ENCODE measurements around the gene SFI1. TPM values are rescaled to one million over a fixed set of nuclear protein-coding genes. Genes with fewer than 3 reads are reported as not detected.
"Not testable (repeated sequence)": the region's sequence is repeated elsewhere in the genome, so short reads cannot be mapped to it uniquely, and the experiment has no call there.

Gene SFI1
- total RNA-seq, 1 experiment from 2014 or later, result 59.2 TPM

GRCh38 chr22:31532060-31532459 lies 35.7 kb downstream of the SFI1 start:
- no peak overlapping the region for H3K4me3 Mint-ChIP-seq (ENCODE audit: low read depth, unreplicated experiment)
- no peaks in the 10 kb centered on the region for H3K9me3 Mint-ChIP-seq (ENCODE audit: low read depth, unreplicated experiment)
- no peaks in the 10 kb centered on the region for H3K27me3 Mint-ChIP-seq (ENCODE audit: unreplicated experiment)
- H3K36me3 Mint-ChIP-seq (ENCODE audit: insufficient read depth, unreplicated experiment), result no peaks in the 10 kb centered on the region
- H3K27ac Mint-ChIP-seq (ENCODE audit: unreplicated experiment), result no peak overlapping the region
- CTCF ChIA-PET, result no interaction called here
- intact Hi-C loops (cut with micrococcal nuclease; ENCODE audit: unreplicated experiment), result no loop called here
- no peak for TF ChIP-seq CTCF (IDR thresholded peaks at IDR 0.05; ENCODE audit: unreplicated experiment)
- BruUV-seq (replicated peaks), result no TSS peak
- no peak for DNase-seq
- no peaks in the 10 kb centered on the region for H3K4me1 Mint-ChIP-seq (ENCODE audit: low read depth, unreplicated experiment)

GRCh38 chr22:31533374-31533773 lies 37.0 kb downstream of the SFI1 start:
- no peaks in the 10 kb centered on the region for H3K36me3 Mint-ChIP-seq (ENCODE audit: insufficient read depth, unreplicated experiment)
- H3K27me3 Mint-ChIP-seq (ENCODE audit: unreplicated experiment), result no peaks in the 10 kb centered on the region
- H3K4me3 Mint-ChIP-seq (ENCODE audit: low read depth, unreplicated experiment), result no peak overlapping the region
- H3K4me1 Mint-ChIP-seq (ENCODE audit: low read depth, unreplicated experiment), result no peaks in the 10 kb centered on the region
- H3K27ac Mint-ChIP-seq (ENCODE audit: unreplicated experiment), result no peak overlapping the region
- intact Hi-C loops (cut with micrococcal nuclease; ENCODE audit: unreplicated experiment), result no loop called here
- CTCF ChIA-PET, result no interaction called here
- no peaks in the 10 kb centered on the region for H3K9me3 Mint-ChIP-seq (ENCODE audit: low read depth, unreplicated experiment)
- TF ChIP-seq CTCF (IDR thresholded peaks at IDR 0.05; ENCODE audit: unreplicated experiment), result no peak
- BruUV-seq (replicated peaks), result no TSS peak
- no peak for DNase-seq

- Mint-ChIP-seq H3K27ac (ENCODE audit: unreplicated experiment) (no peak overlapping the region), H3K27me3 (ENCODE audit: unreplicated experiment) (no peaks in the 10 kb centered on the region), H3K4me3 (ENCODE audit: low read depth, unreplicated experiment) (no peak overlapping the region), H3K9me3 (ENCODE audit: low read depth, unreplicated experiment) (no peaks in the 10 kb centered on the region), H3K4me1 (ENCODE audit: low read depth, unreplicated experiment) (no peaks in the 10 kb centered on the region), H3K36me3 (ENCODE audit: insufficient read depth, unreplicated experiment) (no peaks in the 10 kb centered on the region)
- no peak for TF ChIP-seq CTCF (IDR thresholded peaks at IDR 0.05; ENCODE audit: unreplicated experiment)
- CTCF ChIA-PET, result interaction anchor here (0.6 kb wide), 1 partner anchor 55 kb away, joined by 4 read pairs; no protein-coding TSS in a partner anchor
- intact Hi-C loops (cut with micrococcal nuclease; ENCODE audit: unreplicated experiment), result no loop called here
- no TSS peak for BruUV-seq (replicated peaks)
- no peak for DNase-seq
Measured at GRCh38 chr22:31537019-31537535, 40.7 kb downstream of the SFI1 start.

- no peak for DNase-seq
- intact Hi-C loops (cut with micrococcal nuclease; ENCODE audit: unreplicated experiment), result no loop called here
- Mint-ChIP-seq H3K36me3 (ENCODE audit: insufficient read depth, unreplicated experiment) (no peaks in the 10 kb centered on the region), H3K9me3 (ENCODE audit: low read depth, unreplicated experiment) (no peaks in the 10 kb centered on the region), H3K4me3 (ENCODE audit: low read depth, unreplicated experiment) (no peak overlapping the region), H3K27ac (ENCODE audit: unreplicated experiment) (no peak overlapping the region), H3K4me1 (ENCODE audit: low read depth, unreplicated experiment) (no peaks in the 10 kb centered on the region), H3K27me3 (ENCODE audit: unreplicated experiment) (no peaks in the 10 kb centered on the region)
- TF ChIP-seq CTCF (IDR thresholded peaks at IDR 0.05; ENCODE audit: unreplicated experiment), result no peak
- BruUV-seq (replicated peaks), result no TSS peak
- CTCF ChIA-PET, result no interaction called here
Measured at GRCh38 chr22:31538815-31539214, 42.5 kb downstream of the SFI1 start.

GRCh38 chr22:31540166-31540565 lies 43.8 kb downstream of the SFI1 start:
- H3K4me3 Mint-ChIP-seq (ENCODE audit: low read depth, unreplicated experiment); DNase-seq; H3K27me3 Mint-ChIP-seq (ENCODE audit: unreplicated experiment); intact Hi-C loops (cut with micrococcal nuclease; ENCODE audit: unreplicated experiment); H3K4me1 Mint-ChIP-seq (ENCODE audit: low read depth, unreplicated experiment); H3K9me3 Mint-ChIP-seq (ENCODE audit: low read depth, unreplicated experiment); CTCF ChIA-PET; BruUV-seq (replicated peaks); H3K36me3 Mint-ChIP-seq (ENCODE audit: insufficient read depth, unreplicated experiment); H3K27ac Mint-ChIP-seq (ENCODE audit: unreplicated experiment): not testable (repeated sequence)

All from Calu3 (cell line).